ENCODE data around the gene LYPD5. TPM values are rescaled to one million over a fixed set of nuclear protein-coding genes. Genes with fewer than 3 reads are reported as not detected.

LYPD5 gene
- total RNA-seq, 1 donor from 2014 or later = not detected

DNA sequence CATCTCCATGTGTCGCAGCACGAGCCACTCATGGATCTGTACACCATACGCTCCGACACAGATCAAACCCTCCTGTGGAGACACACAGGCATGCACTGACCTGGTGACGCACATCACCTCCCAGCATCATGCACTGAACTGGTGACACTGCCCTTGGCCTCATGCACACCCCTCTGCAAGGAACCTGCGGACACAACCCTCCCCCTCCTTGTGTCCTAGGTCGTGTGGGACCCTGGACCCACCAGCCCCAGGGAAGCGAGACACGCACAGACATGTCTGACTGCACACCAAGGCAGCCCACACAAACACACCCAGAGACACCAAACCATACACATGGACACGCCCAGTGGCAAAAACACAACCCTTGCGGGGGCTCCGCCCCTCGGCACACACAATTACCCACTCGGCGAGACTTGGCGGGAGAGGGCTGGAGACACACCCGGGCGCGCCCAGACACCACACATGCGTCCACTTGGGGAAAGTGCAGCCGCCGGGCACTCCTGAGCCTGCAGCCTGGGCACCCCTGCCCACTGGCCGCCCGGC lies 19.5 kb downstream of the LYPD5 start:
- no peak for DNase-seq (ENCODE audit: low read depth)

DNA sequence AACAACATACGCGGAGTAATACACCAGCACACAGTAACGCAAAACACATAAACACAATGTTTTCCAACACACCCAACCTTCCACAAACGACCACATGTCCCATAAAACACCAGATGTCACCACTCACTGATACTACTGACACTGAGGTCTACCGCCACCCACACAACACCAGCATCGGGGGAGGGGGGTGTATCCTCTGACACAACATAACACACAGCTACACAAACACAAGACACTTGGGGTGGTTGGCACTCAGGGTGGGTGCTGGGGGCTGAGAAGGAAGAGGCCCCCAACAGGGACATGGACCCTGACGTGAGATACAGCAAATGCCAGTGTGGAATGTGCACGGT lies 20.0 kb downstream of the LYPD5 start:
- no peak overlapping the region for H3K4me3 ChIP-seq (ENCODE audit: low read depth, low read length)
- no peak for DNase-seq (ENCODE audit: low read depth)
- TF ChIP-seq, protein P1, sequence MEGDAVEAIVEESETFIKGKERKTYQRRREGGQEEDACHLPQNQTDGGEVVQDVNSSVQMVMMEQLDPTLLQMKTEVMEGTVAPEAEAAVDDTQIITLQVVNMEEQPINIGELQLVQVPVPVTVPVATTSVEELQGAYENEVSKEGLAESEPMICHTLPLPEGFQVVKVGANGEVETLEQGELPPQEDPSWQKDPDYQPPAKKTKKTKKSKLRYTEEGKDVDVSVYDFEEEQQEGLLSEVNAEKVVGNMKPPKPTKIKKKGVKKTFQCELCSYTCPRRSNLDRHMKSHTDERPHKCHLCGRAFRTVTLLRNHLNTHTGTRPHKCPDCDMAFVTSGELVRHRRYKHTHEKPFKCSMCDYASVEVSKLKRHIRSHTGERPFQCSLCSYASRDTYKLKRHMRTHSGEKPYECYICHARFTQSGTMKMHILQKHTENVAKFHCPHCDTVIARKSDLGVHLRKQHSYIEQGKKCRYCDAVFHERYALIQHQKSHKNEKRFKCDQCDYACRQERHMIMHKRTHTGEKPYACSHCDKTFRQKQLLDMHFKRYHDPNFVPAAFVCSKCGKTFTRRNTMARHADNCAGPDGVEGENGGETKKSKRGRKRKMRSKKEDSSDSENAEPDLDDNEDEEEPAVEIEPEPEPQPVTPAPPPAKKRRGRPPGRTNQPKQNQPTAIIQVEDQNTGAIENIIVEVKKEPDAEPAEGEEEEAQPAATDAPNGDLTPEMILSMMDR (conservative IDR thresholded peaks at IDR 0.05; ENCODE audit: low read depth, low read length) = no peak

More for the DNA sequence above, 19.5 kb downstream of the LYPD5 start:
- H3K4me3 ChIP-seq (ENCODE audit: low read depth, low read length) = no peak overlapping the region
- TF ChIP-seq, protein P1 (conservative IDR thresholded peaks at IDR 0.05; ENCODE audit: low read depth, low read length) = no peak

DNA sequence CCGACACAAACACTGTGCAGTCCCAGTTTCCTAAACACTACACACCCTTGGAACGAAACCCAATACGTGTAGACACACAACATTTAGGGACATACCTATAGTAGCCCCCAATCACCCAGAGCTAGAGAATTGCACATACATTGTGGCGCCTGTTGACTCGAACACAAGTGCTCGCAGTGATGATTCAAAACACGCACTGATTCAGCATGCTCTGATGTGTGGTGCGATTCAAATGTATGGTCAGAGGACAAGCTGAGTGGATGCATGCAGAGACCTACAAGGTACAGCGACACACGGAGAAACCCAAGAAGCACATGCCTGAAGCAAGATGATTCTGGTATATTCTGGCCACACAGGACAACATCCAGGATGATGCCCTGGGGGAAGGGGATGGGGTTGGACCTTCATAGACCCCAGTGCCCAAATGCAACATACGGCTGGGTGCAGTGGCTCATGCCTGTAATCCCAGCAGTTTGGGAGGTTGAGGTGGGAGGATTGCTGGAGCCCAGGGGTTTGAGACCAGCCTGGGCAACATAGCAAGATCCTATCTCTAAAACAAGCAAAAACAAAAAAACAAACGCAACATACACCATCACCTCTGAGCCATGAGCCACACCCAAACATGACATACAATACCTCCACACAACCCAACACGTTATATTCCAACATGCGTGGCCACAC lies 20.5 kb downstream of the LYPD5 start:
- no peak overlapping the region for H3K4me3 ChIP-seq (ENCODE audit: low read depth, low read length)
- TF ChIP-seq, protein P1 (conservative IDR thresholded peaks at IDR 0.05; ENCODE audit: low read depth, low read length) = no peak
- no peak for DNase-seq (ENCODE audit: low read depth)

DNA sequence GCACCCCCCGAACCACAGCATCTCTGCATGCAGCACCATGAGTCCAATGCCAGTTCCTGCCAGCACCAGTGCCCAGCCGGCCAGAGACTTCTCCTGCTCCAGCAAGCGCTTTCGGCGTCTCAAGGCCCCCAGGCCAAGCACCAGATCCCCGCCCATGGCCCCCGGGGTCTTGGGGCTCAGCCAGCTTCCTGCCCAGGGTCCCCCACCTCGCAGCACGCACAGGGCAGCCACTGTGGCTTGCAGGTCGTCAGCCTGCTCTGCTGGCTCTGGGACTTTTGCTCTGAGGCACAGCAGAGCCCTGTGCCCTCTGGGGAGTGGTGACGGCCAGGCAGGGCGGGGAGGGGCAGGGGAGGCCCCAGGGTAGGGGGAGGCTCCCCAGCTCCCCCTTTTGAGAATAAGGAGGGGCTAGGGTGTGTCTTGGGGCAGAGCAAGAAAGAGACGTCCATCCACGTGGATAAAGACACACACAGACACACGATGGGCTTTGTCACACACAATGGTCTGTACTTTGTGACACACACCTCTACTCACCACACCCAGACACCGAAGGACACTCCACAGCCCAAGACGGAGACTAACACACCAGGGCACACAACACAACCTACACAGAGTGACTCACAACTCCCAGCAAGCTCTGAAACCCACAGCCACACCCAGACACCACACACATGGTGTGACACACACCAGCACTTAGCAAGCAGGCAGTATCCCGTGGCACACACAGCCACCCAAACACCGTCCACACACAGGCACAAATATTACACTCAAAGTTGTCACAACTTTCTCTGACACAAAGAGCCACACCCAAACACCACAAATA lies 21.3 kb downstream of the LYPD5 start, which contains the start of gene KCNN4:
TSS of gene KCNN4 (minus strand) at position 268 of the 820 bp plus-strand sequence. CDS start at position 156, 112 bp downstream.
- TF ChIP-seq, protein P1 (conservative IDR thresholded peaks at IDR 0.05; ENCODE audit: low read depth, low read length) = no peak
- no peak within 1 kb of the TSS for H3K4me3 ChIP-seq (ENCODE audit: low read depth, low read length)
- DNase-seq (ENCODE audit: low read depth) = no peak

DNA sequence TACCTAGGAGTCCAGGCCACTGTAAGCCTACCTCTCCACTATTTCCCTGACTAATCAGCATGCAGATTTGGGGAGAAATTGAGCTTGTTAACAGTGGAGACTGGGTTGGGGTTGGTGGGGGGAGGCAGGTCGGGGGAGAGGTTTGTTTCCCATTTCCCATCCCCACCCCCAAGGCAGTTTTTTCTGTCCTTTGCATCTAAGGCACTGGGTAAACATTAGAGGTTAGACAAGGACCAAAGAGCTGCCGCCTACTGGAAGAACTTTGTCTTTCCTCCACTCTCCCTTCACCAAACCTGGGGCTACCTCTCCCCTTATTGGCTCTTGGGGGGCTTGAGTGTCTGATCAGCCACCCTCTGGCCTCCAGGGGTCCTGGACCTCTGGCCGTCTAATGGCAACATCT lies 22.4 kb downstream of the LYPD5 start:
- DNase-seq (ENCODE audit: low read depth) = no peak
- TF ChIP-seq, protein P1 (conservative IDR thresholded peaks at IDR 0.05; ENCODE audit: low read depth, low read length) = no peak
- H3K4me3 ChIP-seq (ENCODE audit: low read depth, low read length) = no peak overlapping the region

DNA sequence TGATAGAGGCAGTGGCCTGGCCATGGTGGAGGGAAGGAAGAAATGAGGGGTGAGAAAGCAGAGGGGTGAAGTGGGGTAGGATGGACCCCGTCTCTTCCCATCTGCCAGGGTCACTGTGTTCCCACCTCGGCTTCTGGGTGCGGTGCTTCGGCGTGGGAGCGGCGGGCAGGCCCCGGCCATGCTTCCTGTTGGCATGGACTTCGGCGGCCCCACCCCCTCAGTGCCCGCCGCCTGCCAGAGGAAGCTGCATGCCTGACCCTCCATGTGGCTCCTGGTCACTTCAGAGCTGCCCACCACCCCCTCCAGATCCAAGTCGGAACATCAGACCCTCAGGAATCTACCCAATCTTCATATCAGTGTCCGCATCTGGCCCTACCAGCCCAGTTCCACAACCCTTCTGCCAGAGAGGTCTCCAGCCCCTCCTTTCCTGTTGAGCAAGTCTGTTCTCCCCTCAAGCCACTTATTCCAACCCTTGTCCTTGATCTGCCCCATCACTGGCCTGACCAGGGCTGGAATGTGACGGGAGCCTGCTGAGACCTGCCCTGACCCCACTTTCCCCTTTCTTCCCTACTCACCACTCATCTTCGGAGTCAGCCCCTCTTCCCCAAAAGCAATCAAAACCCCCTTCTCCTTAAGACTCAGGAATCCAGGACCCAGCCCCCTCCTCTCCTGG lies 23.0 kb downstream of the LYPD5 start:
- TF ChIP-seq, protein P1 (conservative IDR thresholded peaks at IDR 0.05; ENCODE audit: low read depth, low read length) = no peak
- H3K4me3 ChIP-seq (ENCODE audit: low read depth, low read length) = no peak overlapping the region
- DNase-seq (ENCODE audit: low read depth) = no peak
